ENCODE data around the gene LY6G5C. TPM values are rescaled to one million over a fixed set of nuclear protein-coding genes. Genes with fewer than 3 reads are reported as not detected.

The LY6G5C gene
- total and polyA plus RNA-seq, 2 donors (not counting 3 experiments of a cell fraction or from before 2014, with no cell fraction given) = 8.2 to 11.4 TPM

- dilution Hi-C loops (cut with MboI; ENCODE audit: extremely low pct_ligation_motif_present, low sequenced_read_pairs) (no loop called here), intact Hi-C loops (cut with micrococcal nuclease) (no loop called here)
- BruUV-seq (replicated peaks) = no TSS peak
- no peak overlapping the region for H3K9ac ChIP-seq (replicated peaks; ENCODE audit: extremely low read depth, insufficient read depth, low read length)
- no peaks in the 10 kb centered on the region for H4K20me1 ChIP-seq (replicated peaks; ENCODE audit: control insufficient read depth, extremely low read depth, insufficient read depth, low read length)
- no peak for TF ChIP-seq POLR2A (IDR thresholded peaks at IDR 0.05; ENCODE audit: low read depth, low read length)
- TF ChIP-seq FOS (IDR thresholded peaks at IDR 0.05; ENCODE audit: borderline replicate concordance, insufficient read depth, low read length) = no peak
- TF ChIP-seq, protein P1, sequence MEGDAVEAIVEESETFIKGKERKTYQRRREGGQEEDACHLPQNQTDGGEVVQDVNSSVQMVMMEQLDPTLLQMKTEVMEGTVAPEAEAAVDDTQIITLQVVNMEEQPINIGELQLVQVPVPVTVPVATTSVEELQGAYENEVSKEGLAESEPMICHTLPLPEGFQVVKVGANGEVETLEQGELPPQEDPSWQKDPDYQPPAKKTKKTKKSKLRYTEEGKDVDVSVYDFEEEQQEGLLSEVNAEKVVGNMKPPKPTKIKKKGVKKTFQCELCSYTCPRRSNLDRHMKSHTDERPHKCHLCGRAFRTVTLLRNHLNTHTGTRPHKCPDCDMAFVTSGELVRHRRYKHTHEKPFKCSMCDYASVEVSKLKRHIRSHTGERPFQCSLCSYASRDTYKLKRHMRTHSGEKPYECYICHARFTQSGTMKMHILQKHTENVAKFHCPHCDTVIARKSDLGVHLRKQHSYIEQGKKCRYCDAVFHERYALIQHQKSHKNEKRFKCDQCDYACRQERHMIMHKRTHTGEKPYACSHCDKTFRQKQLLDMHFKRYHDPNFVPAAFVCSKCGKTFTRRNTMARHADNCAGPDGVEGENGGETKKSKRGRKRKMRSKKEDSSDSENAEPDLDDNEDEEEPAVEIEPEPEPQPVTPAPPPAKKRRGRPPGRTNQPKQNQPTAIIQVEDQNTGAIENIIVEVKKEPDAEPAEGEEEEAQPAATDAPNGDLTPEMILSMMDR (IDR thresholded peaks at IDR 0.05; ENCODE audit: extremely low read depth in 1 of 2, insufficient read depth in 1 of 2, low read depth in 1 of 2, low read length in 2 of 2) = no peak
- no peak for TF ChIP-seq EZH2 (IDR thresholded peaks at IDR 0.05; ENCODE audit: borderline replicate concordance, low read depth, low read length, severe bottlenecking)
- no peak for TF ChIP-seq MYC (IDR thresholded peaks at IDR 0.05; ENCODE audit: low read depth, low read length)
- TF ChIP-seq GATA2 (IDR thresholded peaks at IDR 0.05; ENCODE audit: insufficient read depth, insufficient read length, low read depth, low read length) = no peak
- TF ChIP-seq, protein P2, sequence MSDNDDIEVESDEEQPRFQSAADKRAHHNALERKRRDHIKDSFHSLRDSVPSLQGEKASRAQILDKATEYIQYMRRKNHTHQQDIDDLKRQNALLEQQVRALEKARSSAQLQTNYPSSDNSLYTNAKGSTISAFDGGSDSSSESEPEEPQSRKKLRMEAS (IDR thresholded peaks at IDR 0.05; ENCODE audit: insufficient read depth, insufficient read length) = no peak
- no peak for TF ChIP-seq POLR2AphosphoS5 (IDR thresholded peaks at IDR 0.05; ENCODE audit: insufficient read depth, low read depth, low read length)
- TF ChIP-seq JUN (IDR thresholded peaks at IDR 0.05; ENCODE audit: borderline replicate concordance, insufficient read depth, insufficient read length, low read depth) = no peak
- ChIA-PET CTCF (interaction anchor here (1.5 kb wide), 1 partner anchor 8 kb away, joined by 4 read pairs; no protein-coding TSS in a partner anchor), POLR2A (interaction anchor here (1.0 kb wide), 1 partner anchor 105 kb away, joined by 3 read pairs; the partner anchor contains the start of gene HSPA1B)
- no peak overlapping the region for H3K4me3 ChIP-seq (replicated peaks in 1 of 3; ENCODE audit: insufficient read depth in 1 of 3, low read depth in 1 of 3, low read length in 3 of 3)
- H2AFZ ChIP-seq (ENCODE audit: low read depth, low read length) = no peak overlapping the region
- H3K79me2 ChIP-seq (ENCODE audit: control insufficient read depth, insufficient read depth, low read length) = no peaks in the 10 kb centered on the region
- H3K27ac ChIP-seq (ENCODE audit: insufficient read depth, low read depth, low read length) = no peak overlapping the region
- FAIRE-seq = no peak
- H3K4me2 ChIP-seq (ENCODE audit: insufficient read depth, low read length) = no peak overlapping the region
- peaks cover 13% of the 10 kb centered on the region for H3K4me1 ChIP-seq (ENCODE audit: control insufficient read depth, extremely low read depth, insufficient read depth, low read length)
- H3K27me3 ChIP-seq (ENCODE audit: control insufficient read depth in 2 of 2, insufficient read depth in 2 of 2, low read length in 2 of 2) = peaks cover 0 to 2% of the 10 kb centered on the region in 2 experiments
- no peaks in the 10 kb centered on the region for H3K9me1 ChIP-seq (replicated peaks; ENCODE audit: control insufficient read depth, extremely low read depth, insufficient read depth, low read length)
- DNase-seq (ENCODE audit: low read depth, low spot score) = no peak
- peaks cover 0 to 10% of the 10 kb centered on the region in 2 experiments for H3K36me3 ChIP-seq (ENCODE audit: control insufficient read depth in 2 of 2, extremely low read depth in 1 of 2, insufficient read depth in 2 of 2, low read length in 2 of 2)
- H3K9me3 ChIP-seq (replicated peaks; ENCODE audit: control insufficient read depth, insufficient read depth, low read length) = no peaks in the 10 kb centered on the region
These were observed 41.3 kb upstream of the LY6G5C start for GRCh38 chr6:31722173-31722572.

All from endothelial cell of umbilical vein (primary cell).